Measurements from ENCODE around the gene MDFIC.

The MDFIC gene

GRCh38 chr7:114944745-114945625, 23.1 kb downstream of the MDFIC start:
- H3K4me1 Mint-ChIP-seq (ENCODE audit: low read depth), result peaks cover 73% of the 10 kb centered on the region
- peaks cover 70% of the 10 kb centered on the region for H3K36me3 Mint-ChIP-seq (ENCODE audit: low read depth)
- H3K27me3 Mint-ChIP-seq, result no peaks in the 10 kb centered on the region
- peaks cover 7% of the 10 kb centered on the region for H3K9me3 Mint-ChIP-seq
- peak overlapping the region; percentile 83 for H3K27ac Mint-ChIP-seq
- intact Hi-C loops (cut with micrococcal nuclease), result loop anchor here (5.0 kb wide), 1 partner anchor 997 kb away; no protein-coding TSS in a partner anchor
- no peak overlapping the region for H3K4me3 Mint-ChIP-seq

GRCh38 chr7:114949231-114949630, 27.3 kb downstream of the MDFIC start:
- Mint-ChIP-seq H3K9me3 (no peaks in the 10 kb centered on the region), H3K27me3 (no peaks in the 10 kb centered on the region), H3K27ac (no peak overlapping the region), H3K4me1 (ENCODE audit: low read depth) (peaks cover 45% of the 10 kb centered on the region), H3K36me3 (ENCODE audit: low read depth) (peaks cover 43% of the 10 kb centered on the region), H3K4me3 (no peak overlapping the region)
- intact Hi-C loops (cut with micrococcal nuclease), result no loop called here

- H3K9me3 Mint-ChIP-seq, result no peaks in the 10 kb centered on the region
- H3K36me3 Mint-ChIP-seq (ENCODE audit: low read depth), result peaks cover 26% of the 10 kb centered on the region
- H3K4me3 Mint-ChIP-seq, result no peak overlapping the region
- peaks cover 54% of the 10 kb centered on the region for H3K4me1 Mint-ChIP-seq (ENCODE audit: low read depth)
- intact Hi-C loops (cut with micrococcal nuclease), result loop anchor here (5.0 kb wide), 1 partner anchor 85 kb away; no protein-coding TSS in a partner anchor
- no peak overlapping the region for H3K27ac Mint-ChIP-seq
- no peaks in the 10 kb centered on the region for H3K27me3 Mint-ChIP-seq
Observed at GRCh38 chr7:114952296-114952695, 30.4 kb downstream of the MDFIC start.

- H3K4me1 Mint-ChIP-seq (ENCODE audit: low read depth), result peaks cover 53% of the 10 kb centered on the region
- no peak overlapping the region for H3K4me3 Mint-ChIP-seq
- peaks cover 22% of the 10 kb centered on the region for H3K36me3 Mint-ChIP-seq (ENCODE audit: low read depth)
- no peak overlapping the region for H3K27ac Mint-ChIP-seq
- H3K27me3 Mint-ChIP-seq, result no peaks in the 10 kb centered on the region
- intact Hi-C loops (cut with micrococcal nuclease), result loop anchor here (5.0 kb wide), 1 partner anchor 86 kb away; no protein-coding TSS in a partner anchor
- no peaks in the 10 kb centered on the region for H3K9me3 Mint-ChIP-seq
Observed at GRCh38 chr7:114953724-114954123, 31.8 kb downstream of the MDFIC start.

- Mint-ChIP-seq H3K9me3 (no peaks in the 10 kb centered on the region), H3K4me1 (ENCODE audit: low read depth) (peaks cover 49% of the 10 kb centered on the region), H3K27ac (no peak overlapping the region), H3K4me3 (no peak overlapping the region), H3K27me3 (no peaks in the 10 kb centered on the region), H3K36me3 (ENCODE audit: low read depth) (peaks cover 22% of the 10 kb centered on the region)
- intact Hi-C loops (cut with micrococcal nuclease), result loop anchor here (2.0 to 5.0 kb wide), 2 partner anchors 14 to 34 kb away; partner anchors contain the start of gene MDFIC
Observed at GRCh38 chr7:114956702-114957101, 34.8 kb downstream of the MDFIC start.

- no peak overlapping the region for H3K4me3 Mint-ChIP-seq
Observed at GRCh38 chr7:114957444-114957843, 35.5 kb downstream of the MDFIC start.

GRCh38 chr7:114959931-114960330, 38.0 kb downstream of the MDFIC start:
- Mint-ChIP-seq H3K27me3 (no peaks in the 10 kb centered on the region), H3K36me3 (ENCODE audit: low read depth) (peaks cover 23% of the 10 kb centered on the region), H3K27ac (no peak overlapping the region), H3K9me3 (no peaks in the 10 kb centered on the region), H3K4me1 (ENCODE audit: low read depth) (peaks cover 46% of the 10 kb centered on the region), H3K4me3 (no peak overlapping the region)
- intact Hi-C loops (cut with micrococcal nuclease), result loop anchor here (5.0 kb wide), 1 partner anchor 38 kb away; the partner anchor contains the start of gene MDFIC

More at GRCh38 chr7:114957444-114957843, 35.5 kb downstream of the MDFIC start:
- Mint-ChIP-seq H3K4me1 (ENCODE audit: low read depth) (peaks cover 49% of the 10 kb centered on the region), H3K27me3 (no peaks in the 10 kb centered on the region), H3K36me3 (ENCODE audit: low read depth) (peaks cover 23% of the 10 kb centered on the region), H3K9me3 (no peaks in the 10 kb centered on the region), H3K27ac (no peak overlapping the region)
- intact Hi-C loops (cut with micrococcal nuclease), result loop anchor here (2.0 to 5.0 kb wide), 2 partner anchors 15 to 35 kb away; partner anchors contain the start of gene MDFIC

GRCh38 chr7:114962441-114962840, 40.5 kb downstream of the MDFIC start:
- Mint-ChIP-seq H3K4me3 (no peak overlapping the region), H3K36me3 (ENCODE audit: low read depth) (peaks cover 33% of the 10 kb centered on the region), H3K4me1 (ENCODE audit: low read depth) (peaks cover 42% of the 10 kb centered on the region), H3K27ac (no peak overlapping the region), H3K9me3 (no peaks in the 10 kb centered on the region), H3K27me3 (no peaks in the 10 kb centered on the region)
- intact Hi-C loops (cut with micrococcal nuclease), result no loop called here

- Mint-ChIP-seq H3K4me3 (no peak overlapping the region), H3K36me3 (ENCODE audit: low read depth) (peaks cover 26% of the 10 kb centered on the region), H3K27me3 (no peaks in the 10 kb centered on the region), H3K4me1 (ENCODE audit: low read depth) (peaks cover 32% of the 10 kb centered on the region), H3K9me3 (no peaks in the 10 kb centered on the region), H3K27ac (no peak overlapping the region)
- intact Hi-C loops (cut with micrococcal nuclease), result no loop called here
Observed at GRCh38 chr7:114966156-114966555, 44.3 kb downstream of the MDFIC start.

- Mint-ChIP-seq H3K4me1 (ENCODE audit: low read depth) (peaks cover 45% of the 10 kb centered on the region), H3K27me3 (no peaks in the 10 kb centered on the region), H3K4me3 (no peak overlapping the region), H3K27ac (no peak overlapping the region), H3K36me3 (ENCODE audit: low read depth) (peaks cover 26% of the 10 kb centered on the region), H3K9me3 (no peaks in the 10 kb centered on the region)
- intact Hi-C loops (cut with micrococcal nuclease), result no loop called here
Observed at GRCh38 chr7:114969096-114969495, 47.2 kb downstream of the MDFIC start.

GRCh38 chr7:114970308-114970707, 48.4 kb downstream of the MDFIC start:
- Mint-ChIP-seq H3K27me3 (no peaks in the 10 kb centered on the region), H3K4me1 (ENCODE audit: low read depth) (peaks cover 42% of the 10 kb centered on the region), H3K27ac (no peak overlapping the region), H3K9me3 (no peaks in the 10 kb centered on the region), H3K4me3 (no peak overlapping the region), H3K36me3 (ENCODE audit: low read depth) (peaks cover 19% of the 10 kb centered on the region)
- intact Hi-C loops (cut with micrococcal nuclease), result no loop called here

GRCh38 chr7:114970732-114971131, 48.8 kb downstream of the MDFIC start:
- no peak overlapping the region for H3K4me3 Mint-ChIP-seq

GRCh38 chr7:114972567-114972966, 50.7 kb downstream of the MDFIC start:
- intact Hi-C loops (cut with micrococcal nuclease), result no loop called here
- H3K4me1 Mint-ChIP-seq (ENCODE audit: low read depth), result peaks cover 35% of the 10 kb centered on the region
- H3K36me3 Mint-ChIP-seq (ENCODE audit: low read depth), result peaks cover 7% of the 10 kb centered on the region
- peak overlapping the region; percentile 53 for H3K27ac Mint-ChIP-seq
- no peaks in the 10 kb centered on the region for H3K9me3 Mint-ChIP-seq
- H3K27me3 Mint-ChIP-seq, result no peaks in the 10 kb centered on the region
- H3K4me3 Mint-ChIP-seq, result no peak overlapping the region

More at GRCh38 chr7:114970732-114971131, 48.8 kb downstream of the MDFIC start:
- Mint-ChIP-seq H3K9me3 (no peaks in the 10 kb centered on the region), H3K4me1 (ENCODE audit: low read depth) (peaks cover 41% of the 10 kb centered on the region), H3K27me3 (no peaks in the 10 kb centered on the region), H3K27ac (no peak overlapping the region), H3K36me3 (ENCODE audit: low read depth) (peaks cover 18% of the 10 kb centered on the region)
- intact Hi-C loops (cut with micrococcal nuclease), result no loop called here

- Mint-ChIP-seq H3K27me3 (no peaks in the 10 kb centered on the region), H3K27ac (no peak overlapping the region), H3K9me3 (no peaks in the 10 kb centered on the region), H3K4me3 (no peak overlapping the region), H3K36me3 (ENCODE audit: low read depth) (peaks cover 7% of the 10 kb centered on the region), H3K4me1 (ENCODE audit: low read depth) (peaks cover 35% of the 10 kb centered on the region)
- intact Hi-C loops (cut with micrococcal nuclease), result no loop called here
Observed at GRCh38 chr7:114973147-114973546, 51.3 kb downstream of the MDFIC start.

Measured in dendritic cell treated with granulocyte-macrophage colony-stimulating factor and Interleukin-4, amounts not matched to agents 40 ng/mL and 50 ng/mL, for 4 days (primary cell).